Measurements from ENCODE around the gene ARMC10.

ARMC10 gene

GRCh38 chr7:103120362-103120761, 45.4 kb downstream of the ARMC10 start:
- Histone ChIP-seq H3K9ac (ENCODE audit: low read length in 2 of 2) (no peak overlapping the region), H3K27ac (ENCODE audit: low read length) (no peak overlapping the region), H3K36me3 (ENCODE audit: control insufficient read depth in 2 of 2, insufficient read depth in 2 of 2, low read length in 2 of 2) (peaks cover 11 to 19% of the 10 kb centered on the region in 2 donors), H3K4me1 (ENCODE audit: control insufficient read depth, insufficient read depth, low read length) (no peaks in the 10 kb centered on the region), H3K27me3 (ENCODE audit: control insufficient read depth in 1 of 2, insufficient read depth in 2 of 2, low read length in 2 of 2) (no peaks in the 10 kb centered on the region), H3K9me3 (ENCODE audit: control insufficient read depth in 2 of 2, low read length in 2 of 2) (no peaks in the 10 kb centered on the region), H3K4me3 (ENCODE audit: low read length in 2 of 2) (no peak overlapping the region)

GRCh38 chr7:103121641-103122040, 46.7 kb downstream of the ARMC10 start:
- no peaks in the 10 kb centered on the region for H3K9me3 ChIP-seq (ENCODE audit: control insufficient read depth in 2 of 2, low read length in 2 of 2)
- no peak overlapping the region for H3K27ac ChIP-seq (ENCODE audit: low read length)
- no peak overlapping the region for H3K9ac ChIP-seq (ENCODE audit: low read length in 2 of 2)
- H3K36me3 ChIP-seq (ENCODE audit: control insufficient read depth in 2 of 2, insufficient read depth in 2 of 2, low read length in 2 of 2) = peaks cover 11 to 19% of the 10 kb centered on the region in 2 donors
- no peak overlapping the region for H3K4me3 ChIP-seq (ENCODE audit: low read length in 2 of 2)
- H3K27me3 ChIP-seq (ENCODE audit: control insufficient read depth in 1 of 2, insufficient read depth in 2 of 2, low read length in 2 of 2) = no peaks in the 10 kb centered on the region
- no peaks in the 10 kb centered on the region for H3K4me1 ChIP-seq (ENCODE audit: control insufficient read depth, insufficient read depth, low read length)

GRCh38 chr7:103123529-103123928, 48.6 kb downstream of the ARMC10 start:
- no peak overlapping the region for H3K4me3 ChIP-seq (ENCODE audit: low read length in 2 of 2)
- no peak overlapping the region for H3K9ac ChIP-seq (ENCODE audit: low read length in 2 of 2)
- no peak overlapping the region for H3K27ac ChIP-seq (ENCODE audit: low read length)
- no peaks in the 10 kb centered on the region for H3K9me3 ChIP-seq (ENCODE audit: control insufficient read depth in 2 of 2, low read length in 2 of 2)
- H3K36me3 ChIP-seq (ENCODE audit: control insufficient read depth in 2 of 2, insufficient read depth in 2 of 2, low read length in 2 of 2) = peaks cover 16 to 25% of the 10 kb centered on the region in 2 donors
- no peaks in the 10 kb centered on the region for H3K27me3 ChIP-seq (ENCODE audit: control insufficient read depth in 1 of 2, insufficient read depth in 2 of 2, low read length in 2 of 2)
- no peaks in the 10 kb centered on the region for H3K4me1 ChIP-seq (ENCODE audit: control insufficient read depth, insufficient read depth, low read length)

GRCh38 chr7:103124429-103124979, 49.6 kb downstream of the ARMC10 start:
- Histone ChIP-seq H3K9ac (ENCODE audit: low read length in 2 of 2) (no peak overlapping the region), H3K36me3 (ENCODE audit: control insufficient read depth in 2 of 2, insufficient read depth in 2 of 2, low read length in 2 of 2) (peaks cover 16 to 23% of the 10 kb centered on the region in 2 donors), H3K27ac (ENCODE audit: low read length) (no peak overlapping the region), H3K27me3 (ENCODE audit: control insufficient read depth in 1 of 2, insufficient read depth in 2 of 2, low read length in 2 of 2) (no peaks in the 10 kb centered on the region), H3K4me3 (ENCODE audit: low read length in 2 of 2) (no peak overlapping the region), H3K9me3 (ENCODE audit: control insufficient read depth in 2 of 2, low read length in 2 of 2) (no peaks in the 10 kb centered on the region), H3K4me1 (ENCODE audit: control insufficient read depth, insufficient read depth, low read length) (no peaks in the 10 kb centered on the region)

GRCh38 chr7:103127006-103127405, 52.1 kb downstream of the ARMC10 start:
- Histone ChIP-seq H3K9ac (ENCODE audit: low read length in 2 of 2) (no peak overlapping the region), H3K27ac (ENCODE audit: low read length) (no peak overlapping the region), H3K4me1 (ENCODE audit: control insufficient read depth, insufficient read depth, low read length) (no peaks in the 10 kb centered on the region), H3K36me3 (ENCODE audit: control insufficient read depth in 2 of 2, insufficient read depth in 2 of 2, low read length in 2 of 2) (peaks cover 10 to 13% of the 10 kb centered on the region in 2 donors), H3K27me3 (ENCODE audit: control insufficient read depth in 1 of 2, insufficient read depth in 2 of 2, low read length in 2 of 2) (no peaks in the 10 kb centered on the region), H3K9me3 (ENCODE audit: control insufficient read depth in 2 of 2, low read length in 2 of 2) (no peaks in the 10 kb centered on the region), H3K4me3 (ENCODE audit: low read length in 2 of 2) (no peak overlapping the region)

GRCh38 chr7:103129702-103130549, 55.0 kb downstream of the ARMC10 start:
- no peak overlapping the region for H3K9ac ChIP-seq (ENCODE audit: low read length in 2 of 2)
- no peaks in the 10 kb centered on the region for H3K4me1 ChIP-seq (ENCODE audit: control insufficient read depth, insufficient read depth, low read length)
- no peak overlapping the region for H3K4me3 ChIP-seq (ENCODE audit: low read length in 2 of 2)
- no peaks in the 10 kb centered on the region for H3K27me3 ChIP-seq (ENCODE audit: control insufficient read depth in 1 of 2, insufficient read depth in 2 of 2, low read length in 2 of 2)
- H3K36me3 ChIP-seq (ENCODE audit: control insufficient read depth in 2 of 2, insufficient read depth in 2 of 2, low read length in 2 of 2) = peaks cover 5 to 9% of the 10 kb centered on the region in 2 donors
- no peaks in the 10 kb centered on the region for H3K9me3 ChIP-seq (ENCODE audit: control insufficient read depth in 2 of 2, low read length in 2 of 2)
- H3K27ac ChIP-seq (ENCODE audit: low read length) = no peak overlapping the region

GRCh38 chr7:103130901-103131624, 56.1 kb downstream of the ARMC10 start:
- H3K27ac ChIP-seq (ENCODE audit: low read length) = no peak overlapping the region

GRCh38 chr7:103132995-103133688, 58.2 kb downstream of the ARMC10 start:
- no peaks in the 10 kb centered on the region for H3K27me3 ChIP-seq (ENCODE audit: control insufficient read depth in 1 of 2, insufficient read depth in 2 of 2, low read length in 2 of 2)
- H3K4me1 ChIP-seq (ENCODE audit: control insufficient read depth, insufficient read depth, low read length) = no peaks in the 10 kb centered on the region
- no peaks in the 10 kb centered on the region for H3K9me3 ChIP-seq (ENCODE audit: control insufficient read depth in 2 of 2, low read length in 2 of 2)
- H3K36me3 ChIP-seq (ENCODE audit: control insufficient read depth in 2 of 2, insufficient read depth in 2 of 2, low read length in 2 of 2) = peaks cover 2% of the 10 kb centered on the region in 2 donors
- H3K4me3 ChIP-seq (ENCODE audit: low read length in 2 of 2) = no peak overlapping the region
- no peak overlapping the region for H3K27ac ChIP-seq (ENCODE audit: low read length)
- no peak overlapping the region for H3K9ac ChIP-seq (ENCODE audit: low read length in 2 of 2)

More at GRCh38 chr7:103130901-103131624, 56.1 kb downstream of the ARMC10 start:
- H3K9ac ChIP-seq (ENCODE audit: low read length in 2 of 2) = no peak overlapping the region
- no peaks in the 10 kb centered on the region for H3K4me1 ChIP-seq (ENCODE audit: control insufficient read depth, insufficient read depth, low read length)
- H3K4me3 ChIP-seq (ENCODE audit: low read length in 2 of 2) = no peak overlapping the region
- H3K27me3 ChIP-seq (ENCODE audit: control insufficient read depth in 1 of 2, insufficient read depth in 2 of 2, low read length in 2 of 2) = no peaks in the 10 kb centered on the region
- H3K36me3 ChIP-seq (ENCODE audit: control insufficient read depth in 2 of 2, insufficient read depth in 2 of 2, low read length in 2 of 2) = peaks cover 5 to 9% of the 10 kb centered on the region in 2 donors
- no peaks in the 10 kb centered on the region for H3K9me3 ChIP-seq (ENCODE audit: control insufficient read depth in 2 of 2, low read length in 2 of 2)

GRCh38 chr7:103134836-103135554, 60.1 kb downstream of the ARMC10 start:
- Histone ChIP-seq H3K4me3 (ENCODE audit: low read length in 2 of 2) (no peak overlapping the region), H3K36me3 (ENCODE audit: control insufficient read depth in 2 of 2, insufficient read depth in 2 of 2, low read length in 2 of 2) (no peaks in the 10 kb centered on the region), H3K27ac (ENCODE audit: low read length) (no peak overlapping the region), H3K4me1 (ENCODE audit: control insufficient read depth, insufficient read depth, low read length) (no peaks in the 10 kb centered on the region), H3K27me3 (ENCODE audit: control insufficient read depth in 1 of 2, insufficient read depth in 2 of 2, low read length in 2 of 2) (no peaks in the 10 kb centered on the region), H3K9me3 (ENCODE audit: control insufficient read depth in 2 of 2, low read length in 2 of 2) (no peaks in the 10 kb centered on the region), H3K9ac (ENCODE audit: low read length in 2 of 2) (no peak overlapping the region)

- H3K27ac ChIP-seq (ENCODE audit: low read length) = no peak overlapping the region
- no peaks in the 10 kb centered on the region for H3K36me3 ChIP-seq (ENCODE audit: control insufficient read depth in 2 of 2, insufficient read depth in 2 of 2, low read length in 2 of 2)
- H3K27me3 ChIP-seq (ENCODE audit: control insufficient read depth in 1 of 2, insufficient read depth in 2 of 2, low read length in 2 of 2) = no peaks in the 10 kb centered on the region
- H3K9me3 ChIP-seq (ENCODE audit: control insufficient read depth in 2 of 2, low read length in 2 of 2) = no peaks in the 10 kb centered on the region
- H3K9ac ChIP-seq (ENCODE audit: low read length in 2 of 2) = no peak overlapping the region
- H3K4me1 ChIP-seq (ENCODE audit: control insufficient read depth, insufficient read depth, low read length) = no peaks in the 10 kb centered on the region
- no peak overlapping the region for H3K4me3 ChIP-seq (ENCODE audit: low read length in 2 of 2)
These were observed 65.1 kb downstream of the ARMC10 start for GRCh38 chr7:103140061-103140460.

All from stomach smooth muscle (tissue), 2 donors.